Vagina (tissue), 2 donors: Measurements from ENCODE around the gene CRADD.

Experiments used
- CTCF ChIP-seq, 3 experiments: fragments of 450-650 bp in 2 of 3; fragments of 200-600 bp in 1 of 3; sonication (generic) in 1 of 3; IDR thresholded peaks; one replicate each; pipeline ENCODE4 v1.5.1; 2017 to 2019; ENCODE audit warnings: antibody characterized with exemption in 3 of 3, mild to moderate bottlenecking in 2 of 3, moderate library complexity in 2 of 3
- POLR2A ChIP-seq, 2 donors: fragments of 450-650 bp; IDR thresholded peaks; one replicate each; pipeline ENCODE4 v1.6.1; 2017; ENCODE audit warnings: antibody characterized with exemption in 2 of 2, mild to moderate bottlenecking in 2 of 2, moderate library complexity in 2 of 2
- POLR2AphosphoS5 ChIP-seq, 2 donors: sonication (generic); formaldehyde crosslinking; IDR thresholded peaks; one replicate each; pipeline ENCODE4 v1.9.0; 2017; ENCODE audit warnings: antibody characterized with exemption in 2 of 2, mild to moderate bottlenecking in 2 of 2, low read depth in 1 of 2; ENCODE audit not compliant: insufficient read depth in 1 of 2

- TF ChIP-seq POLR2AphosphoS5 (IDR thresholded peaks at IDR 0.05; ENCODE audit: insufficient read depth in 1 of 2, low read depth in 1 of 2) (peak in 1 of 2 donors; percentile 72), CTCF (IDR thresholded peaks at IDR 0.05) (no peak), POLR2A (IDR thresholded peaks at IDR 0.05) (no peak)
Measured at GRCh38 chr12:93785249-93786010, 108.3 kb downstream of the CRADD start.
